H9 (cell line): Measurements from ENCODE around the gene CRISPLD2. TPM values are rescaled to one million over a fixed set of nuclear protein-coding genes. Genes with fewer than 3 reads are reported as not detected.

Experiments
- DNase-seq: peaks from one replicate; pipeline ENCODE4 v3.0.0-alpha.2; 2017
- H2AFZ ChIP-seq: one replicate; pipeline ENCODE4 v1.6.1; 2013; ENCODE audit warnings: mild to moderate bottlenecking, low read length, control low read depth, moderate library complexity
- H2AK5ac ChIP-seq: 2 replicates; pipeline ENCODE4 v1.6.1; 2013; ENCODE audit warnings: low read length, control low read depth, mixed read lengths; ENCODE audit not compliant: insufficient read length
- H2BK120ac ChIP-seq: one replicate; pipeline ENCODE4 v1.6.1; 2013; ENCODE audit warnings: low read depth, mild to moderate bottlenecking, low read length, control low read depth, inconsistent platforms; ENCODE audit not compliant: poor library complexity, severe bottlenecking
- H2BK12ac ChIP-seq: 2 replicates; pipeline ENCODE4 v1.6.1; 2013; ENCODE audit warnings: low read length, control low read depth, mixed read lengths, low read depth; ENCODE audit not compliant: insufficient read length
- H2BK15ac ChIP-seq: 2 replicates; pipeline ENCODE4 v1.6.1; 2013; ENCODE audit warnings: low read depth, low read length, control low read depth
- H2BK20ac ChIP-seq: one replicate; pipeline ENCODE4 v1.6.1; 2013; ENCODE audit warnings: low read depth, mild to moderate bottlenecking, low read length, control low read depth, inconsistent platforms; ENCODE audit not compliant: poor library complexity, severe bottlenecking
- H2BK5ac ChIP-seq: 2 replicates; pipeline ENCODE4 v1.6.1; 2013; ENCODE audit warnings: low read length, control low read depth, mixed read lengths; ENCODE audit not compliant: insufficient read length
- H3K14ac ChIP-seq: 2 replicates; pipeline ENCODE4 v1.6.1; 2013; ENCODE audit warnings: low read length, control low read depth; ENCODE audit not compliant: insufficient read depth
- H3K18ac ChIP-seq: 2 replicates; pipeline ENCODE4 v1.6.1; 2013; ENCODE audit warnings: low read depth, mild to moderate bottlenecking, mixed read lengths, low read length, control low read depth; ENCODE audit not compliant: insufficient read length
- H3K23ac ChIP-seq: 2 replicates; pipeline ENCODE4 v1.6.1; 2013; ENCODE audit warnings: low read length, control low read depth, mixed read lengths, low read depth; ENCODE audit not compliant: insufficient read length
- H3K23me2 ChIP-seq: 2 replicates; pipeline ENCODE4 v1.6.1; 2013; ENCODE audit warnings: low read depth, mild to moderate bottlenecking, mixed read lengths, low read length, control low read depth; ENCODE audit not compliant: insufficient read length, poor library complexity, severe bottlenecking
- H3K27ac ChIP-seq: 2 replicates; pipeline ENCODE4 v1.5.1; 2013; ENCODE audit warnings: low read length, control low read depth, mixed read lengths, low read depth; ENCODE audit not compliant: insufficient read length
- H3K27me3 ChIP-seq: 2 replicates; pipeline ENCODE4 v1.6.1; 2013; ENCODE audit warnings: low read length, control low read depth, inconsistent platforms; ENCODE audit not compliant: insufficient read depth
- H3K4ac ChIP-seq: 2 replicates; pipeline ENCODE4 v1.6.1; 2013; ENCODE audit warnings: low read depth, mild to moderate bottlenecking, control low read depth, inconsistent platforms, low read length, moderate library complexity
- H3K4me1 ChIP-seq: 2 replicates; pipeline ENCODE4 v1.6.1; 2013; ENCODE audit warnings: low read length, control low read depth, inconsistent platforms; ENCODE audit not compliant: insufficient read depth
- H3K4me2 ChIP-seq: 2 replicates; pipeline ENCODE4 v1.6.1; 2013; ENCODE audit warnings: low read length, control low read depth, mixed read lengths; ENCODE audit not compliant: insufficient read length, insufficient read depth
- H3K56ac ChIP-seq: 2 replicates; pipeline ENCODE4 v1.6.1; 2013; ENCODE audit warnings: low read depth, mild to moderate bottlenecking, mixed read lengths, low read length, control low read depth; ENCODE audit not compliant: insufficient read length
- H3K79me1 ChIP-seq: 2 replicates; pipeline ENCODE4 v1.6.1; 2013; ENCODE audit warnings: low read depth, mild to moderate bottlenecking, moderate library complexity, low read length, control low read depth, inconsistent platforms; ENCODE audit not compliant: insufficient read depth, poor library complexity, severe bottlenecking
- H3K79me2 ChIP-seq: 2 replicates; pipeline ENCODE4 v1.6.1; 2013; ENCODE audit warnings: low read length, control low read depth, inconsistent platforms; ENCODE audit not compliant: insufficient read depth
- H3K9ac ChIP-seq: 2 replicates; pipeline ENCODE4 v1.6.1; 2013; ENCODE audit warnings: low read length, control low read depth, mixed read lengths; ENCODE audit not compliant: insufficient read length; ENCODE audit errors: extremely low read depth
- H3K9me3 ChIP-seq: one replicate; pipeline ENCODE4 v1.6.1; 2013; ENCODE audit warnings: low read depth, low read length, inconsistent platforms; ENCODE audit not compliant: control insufficient read depth
- H3T11ph ChIP-seq: one replicate; pipeline ENCODE4 v1.6.1; 2013; ENCODE audit warnings: mild to moderate bottlenecking, low read length, control low read depth, inconsistent platforms
- H4K20me1 ChIP-seq: one replicate; pipeline ENCODE4 v1.6.1; 2013; ENCODE audit not compliant: control insufficient read depth, insufficient read length, insufficient read depth
- H4K5ac ChIP-seq: 2 replicates; pipeline ENCODE4 v1.6.1; 2013; ENCODE audit warnings: low read depth, mild to moderate bottlenecking, mixed read lengths, low read length, control low read depth; ENCODE audit not compliant: insufficient read length
- H4K8ac ChIP-seq: replicated peaks from 2 replicates; pipeline ENCODE4 v1.6.1; 2013; ENCODE audit warnings: low read length, control low read depth, mixed read lengths, low read depth; ENCODE audit not compliant: insufficient read length
- H4K91ac ChIP-seq: 2 replicates; pipeline ENCODE4 v1.6.1; 2013; ENCODE audit warnings: low read depth, mild to moderate bottlenecking, moderate library complexity, mixed read lengths, low read length, control low read depth; ENCODE audit not compliant: insufficient read length
- H3K27ac Mint-ChIP-seq, 3 experiments: 2 replicates in 2 of 3; 3 replicates in 1 of 3; pipeline ENCODE4 v1.8.0; 2020 to 2021; ENCODE audit warnings: mixed read lengths in 3 of 3, mild to moderate bottlenecking in 1 of 3, moderate library complexity in 1 of 3
- H3K27me3 Mint-ChIP-seq: 2 replicates; pipeline ENCODE4 v1.8.0; 2021; ENCODE audit warnings: low read depth, mild to moderate bottlenecking, moderate library complexity, mixed read lengths
- H3K36me3 Mint-ChIP-seq, 3 experiments: 2 replicates in 2 of 3; 3 replicates in 1 of 3; pipeline ENCODE4 v1.8.0; 2020 to 2021; ENCODE audit warnings: low read depth in 3 of 3, mixed read lengths in 3 of 3; ENCODE audit not compliant: insufficient read depth in 1 of 3
- H3K4me1 Mint-ChIP-seq, 2 experiments: 2 replicates each; pipeline ENCODE4 v1.8.0; 2020; ENCODE audit warnings: mixed read lengths in 2 of 2
- H3K4me3 Mint-ChIP-seq, 2 experiments: 2 replicates in 1 of 2; 3 replicates in 1 of 2; pipeline ENCODE4 v1.8.0; 2020 to 2021; ENCODE audit warnings: mild to moderate bottlenecking in 2 of 2, mixed read lengths in 2 of 2, moderate library complexity in 1 of 2
- H3K9me3 Mint-ChIP-seq, 2 experiments: 2 replicates in 1 of 2; 3 replicates in 1 of 2; pipeline ENCODE4 v1.8.0; 2020; ENCODE audit warnings: mild to moderate bottlenecking in 2 of 2, mixed read lengths in 2 of 2, moderate library complexity in 1 of 2
- WGBS: extraction: QIAGEN DNeasy Blood & Tissue Kit; methylation state at CpG from one replicate; pipeline ENCODE4 v1.1.7; 2013; ENCODE audit warnings: missing lambda C conversion rate, low lambda C conversion rate, mixed read lengths; ENCODE audit not compliant: insufficient read length; ENCODE audit errors: extremely low coverage; 5-methylcytosine and 5-hydroxymethylcytosine counted together
- total RNA-seq: library from RNA; stranded (reverse); gene quantifications from 2 replicates; pipeline ENCODE4 v1.2.1, GENCODE V29; 2021
- TF ChIP-seq, protein P1 (sequence below): fragments of 200-600 bp; sonication (generic); conservative IDR thresholded peaks from 3 replicates; pipeline ENCODE4 v1.8.0; 2021; ENCODE audit warnings: antibody characterized with exemption, mild to moderate bottlenecking

Gene CRISPLD2
- total RNA-seq, 1 experiment from 2014 or later, result 2.3 TPM

DNA sequence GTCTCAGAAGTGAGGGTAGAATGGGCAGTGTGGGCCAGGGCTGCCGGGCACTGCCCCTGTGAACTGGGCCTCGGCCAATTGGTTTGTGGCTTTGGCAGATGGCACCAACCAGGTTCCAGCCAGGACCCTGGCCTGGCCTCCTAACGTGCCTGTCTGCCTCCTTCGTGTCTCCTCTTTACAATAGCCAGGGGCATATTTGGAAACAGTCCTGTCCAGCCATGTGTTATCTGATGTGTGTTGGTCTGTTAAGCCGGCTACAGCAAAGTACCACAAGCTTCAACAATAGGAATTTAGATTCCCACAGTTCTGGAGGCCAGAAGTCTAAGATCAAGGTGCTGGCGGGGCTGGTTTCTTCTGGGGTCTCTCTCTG lies 14.6 kb downstream of the CRISPLD2 start:
- peak overlapping the region in 1 of 3 experiments; percentile 35; a peak in 1 of 7 replicates for H3K27ac Mint-ChIP-seq
- Histone ChIP-seq H2BK120ac (no peak overlapping the region), H2BK12ac (no peak overlapping the region), H3T11ph (no peak overlapping the region), H3K79me1 (no peaks in the 10 kb centered on the region), H2AFZ (no peak overlapping the region), H3K4ac (no peak overlapping the region), H3K14ac (no peak overlapping the region; the same call in 1 of the 2 replicates), H4K91ac (no peak overlapping the region), H2BK5ac (no peak overlapping the region), H3K18ac (no peak overlapping the region), H3K23me2 (no peaks in the 10 kb centered on the region), H3K79me2 (no peaks in the 10 kb centered on the region), H3K9me3 (no peaks in the 10 kb centered on the region), H3K4me2 (no peak overlapping the region), H3K27ac (no peak overlapping the region), H3K27me3 (no peaks in the 10 kb centered on the region), H3K23ac (no peak overlapping the region), H2BK20ac (no peak overlapping the region), H4K8ac (no peak overlapping the region), H3K56ac (no peak overlapping the region), H4K5ac (no peak overlapping the region), H3K4me1 (no peaks in the 10 kb centered on the region), H3K9ac (no peak overlapping the region), H2AK5ac (no peak overlapping the region), H2BK15ac (no peak overlapping the region), H4K20me1 (no peaks in the 10 kb centered on the region)
- H3K9me3 Mint-ChIP-seq, result no peaks in the 10 kb centered on the region; a peak in 1 of 5 replicates
- TF ChIP-seq, protein P1, sequence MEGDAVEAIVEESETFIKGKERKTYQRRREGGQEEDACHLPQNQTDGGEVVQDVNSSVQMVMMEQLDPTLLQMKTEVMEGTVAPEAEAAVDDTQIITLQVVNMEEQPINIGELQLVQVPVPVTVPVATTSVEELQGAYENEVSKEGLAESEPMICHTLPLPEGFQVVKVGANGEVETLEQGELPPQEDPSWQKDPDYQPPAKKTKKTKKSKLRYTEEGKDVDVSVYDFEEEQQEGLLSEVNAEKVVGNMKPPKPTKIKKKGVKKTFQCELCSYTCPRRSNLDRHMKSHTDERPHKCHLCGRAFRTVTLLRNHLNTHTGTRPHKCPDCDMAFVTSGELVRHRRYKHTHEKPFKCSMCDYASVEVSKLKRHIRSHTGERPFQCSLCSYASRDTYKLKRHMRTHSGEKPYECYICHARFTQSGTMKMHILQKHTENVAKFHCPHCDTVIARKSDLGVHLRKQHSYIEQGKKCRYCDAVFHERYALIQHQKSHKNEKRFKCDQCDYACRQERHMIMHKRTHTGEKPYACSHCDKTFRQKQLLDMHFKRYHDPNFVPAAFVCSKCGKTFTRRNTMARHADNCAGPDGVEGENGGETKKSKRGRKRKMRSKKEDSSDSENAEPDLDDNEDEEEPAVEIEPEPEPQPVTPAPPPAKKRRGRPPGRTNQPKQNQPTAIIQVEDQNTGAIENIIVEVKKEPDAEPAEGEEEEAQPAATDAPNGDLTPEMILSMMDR, result no peak
- no peaks in the 10 kb centered on the region for H3K36me3 Mint-ChIP-seq
- no peak overlapping the region for H3K4me3 Mint-ChIP-seq
- DNase-seq, result no peak
- WGBS, result no CpG with 5 or more reads among the region's 6 CpGs
- H3K4me1 Mint-ChIP-seq, result peaks cover 13 to 24% of the 10 kb centered on the region in 2 experiments
- peaks cover 25% of the 10 kb centered on the region for H3K27me3 Mint-ChIP-seq
